Keratinocyte (primary cell): ENCODE measurements around the gene RNF5. TPM values are rescaled to one million over a fixed set of nuclear protein-coding genes. Genes with fewer than 3 reads are reported as not detected.

Source experiments
- DNase-seq: peaks from one replicate; pipeline ENCODE4 v3.0.0-alpha.2; 2011; ENCODE audit warnings: low read depth, missing footprints, low spot score
- FAIRE-seq: peaks from 2 replicates; lab custom pipeline; 2011; peaks lifted over from hg19 to GRCh38; lab: Jason Lieb, UNC
- H2AFZ ChIP-seq: 2 replicates; pipeline ENCODE4 v1.6.0; 2012; ENCODE audit warnings: low read length, control low read depth, inconsistent platforms; ENCODE audit not compliant: control insufficient read depth
- H3K27ac ChIP-seq: 2 replicates; pipeline ENCODE4 v1.5.1; 2011; ENCODE audit warnings: low read length; ENCODE audit not compliant: control insufficient read depth, insufficient read depth
- H3K27me3 ChIP-seq: 3 replicates; pipeline ENCODE4 v1.6.0; 2011; ENCODE audit warnings: low read length; ENCODE audit not compliant: control insufficient read depth, insufficient read depth; ENCODE audit errors: extremely low read depth
- H3K36me3 ChIP-seq, 2 experiments: 2 replicates in 1 of 2; 3 replicates in 1 of 2; pipeline ENCODE4 v1.5.1; 2011; ENCODE audit warnings: low read length in 2 of 2, mild to moderate bottlenecking in 1 of 2; ENCODE audit not compliant: control insufficient read depth in 2 of 2, insufficient read depth in 2 of 2; ENCODE audit errors: extremely low read depth in 1 of 2
- H3K4me1 ChIP-seq: 3 replicates; pipeline ENCODE4 v1.5.1; 2011; ENCODE audit warnings: low read length; ENCODE audit not compliant: control insufficient read depth, insufficient read depth; ENCODE audit errors: extremely low read depth
- H3K4me2 ChIP-seq: 3 replicates; pipeline ENCODE4 v1.6.0; 2011; ENCODE audit warnings: low read depth, low read length; ENCODE audit not compliant: control insufficient read depth, insufficient read depth; ENCODE audit errors: extremely low read depth
- H3K4me3 ChIP-seq, 3 experiments: fragments of 200-600 bp in 1 of 3; sonication (generic) in 1 of 3; 2 replicates in 2 of 3; 3 replicates in 1 of 3; pipeline ENCODE4 v1.5.1; 2011 to 2016; ENCODE audit warnings: low read length in 3 of 3, mild to moderate bottlenecking in 3 of 3, control low read depth in 2 of 3, inconsistent platforms in 1 of 3, low read depth in 1 of 3, mixed read lengths in 1 of 3, mixed run types in 1 of 3, moderate library complexity in 1 of 3; ENCODE audit not compliant: control insufficient read depth in 2 of 3, insufficient read depth in 2 of 3; ENCODE audit errors: extremely low read depth in 1 of 3
- H3K79me2 ChIP-seq: 2 replicates; pipeline ENCODE4 v1.6.0; 2012; ENCODE audit warnings: low read length; ENCODE audit not compliant: control insufficient read depth, insufficient read depth
- H3K9ac ChIP-seq: 3 replicates; pipeline ENCODE4 v1.6.0; 2011; ENCODE audit warnings: low read length; ENCODE audit not compliant: control insufficient read depth, insufficient read depth; ENCODE audit errors: extremely low read depth
- H3K9me1 ChIP-seq: 3 replicates; pipeline ENCODE4 v1.6.0; 2011; ENCODE audit warnings: low read length; ENCODE audit not compliant: control insufficient read depth, insufficient read depth; ENCODE audit errors: extremely low read depth
- H3K9me3 ChIP-seq: 2 replicates; pipeline ENCODE4 v1.5.1; 2012; ENCODE audit warnings: low read depth, low read length; ENCODE audit not compliant: control insufficient read depth
- H4K20me1 ChIP-seq: 3 replicates; pipeline ENCODE4 v1.6.0; 2011; ENCODE audit warnings: low read length; ENCODE audit not compliant: control insufficient read depth, insufficient read depth; ENCODE audit errors: extremely low read depth
- EZH2 ChIP-seq: IDR thresholded peaks from one replicate; pipeline ENCODE4 v1.6.1; 2012; ENCODE audit warnings: inconsistent platforms, mild to moderate bottlenecking, low read length, moderate library complexity
- dilution Hi-C: fragments of 300-500 bp; cut with MboI; formaldehyde crosslinking; loops from one replicate; pipeline ENCODE4 v1.7.0; 2020; ENCODE audit warnings: low sequenced_read_pairs; ENCODE audit not compliant: extremely low pct_ligation_motif_present
- polyA plus RNA-seq, 5 experiments: library from polyadenylated mRNA; depleted of rRNA in 3 of 5; stranded (reverse) in 3 of 5; stranded (forward) in 1 of 5; unstranded in 1 of 5; fragments of >200 nt; gene quantifications; 1 replicate in 1 of 5; 2 replicates in 3 of 5; 3 replicates in 1 of 5; pipeline versions ENCODE4 v1.2.1 to v1.2.3, GENCODE V29; 2011 to 2012; ENCODE audit warnings: missing spikeins in 2 of 5, low read depth in 1 of 5, low replicate concordance in 1 of 5
- TF ChIP-seq, protein P1 (sequence below), 3 experiments: IDR thresholded peaks in 1 of 3; conservative IDR thresholded peaks in 1 of 3; optimal IDR thresholded peaks in 1 of 3; 2 replicates in 2 of 3; 3 replicates in 1 of 3; pipeline versions ENCODE3 to v1.5.1; 2011; ENCODE audit warnings: low read length in 3 of 3, mild to moderate bottlenecking in 3 of 3, moderate library complexity in 2 of 3, control low read depth in 1 of 3, inconsistent platforms in 1 of 3; ENCODE audit not compliant: insufficient read depth in 2 of 3; ENCODE audit errors: extremely low read depth in 1 of 3

The RNF5 gene
- polyA plus RNA-seq, 1 donor (not counting 4 experiments of a cell fraction or from before 2014, with no cell fraction given), result 33.2 TPM

GRCh38 chr6:32156891-32157290, 21.3 kb upstream of the RNF5 start:
- dilution Hi-C loops, result no loop called here
- H3K9me3 ChIP-seq, result no peaks in the 10 kb centered on the region
- FAIRE-seq (no peak), DNase-seq (no peak)
- TF ChIP-seq, protein P1, sequence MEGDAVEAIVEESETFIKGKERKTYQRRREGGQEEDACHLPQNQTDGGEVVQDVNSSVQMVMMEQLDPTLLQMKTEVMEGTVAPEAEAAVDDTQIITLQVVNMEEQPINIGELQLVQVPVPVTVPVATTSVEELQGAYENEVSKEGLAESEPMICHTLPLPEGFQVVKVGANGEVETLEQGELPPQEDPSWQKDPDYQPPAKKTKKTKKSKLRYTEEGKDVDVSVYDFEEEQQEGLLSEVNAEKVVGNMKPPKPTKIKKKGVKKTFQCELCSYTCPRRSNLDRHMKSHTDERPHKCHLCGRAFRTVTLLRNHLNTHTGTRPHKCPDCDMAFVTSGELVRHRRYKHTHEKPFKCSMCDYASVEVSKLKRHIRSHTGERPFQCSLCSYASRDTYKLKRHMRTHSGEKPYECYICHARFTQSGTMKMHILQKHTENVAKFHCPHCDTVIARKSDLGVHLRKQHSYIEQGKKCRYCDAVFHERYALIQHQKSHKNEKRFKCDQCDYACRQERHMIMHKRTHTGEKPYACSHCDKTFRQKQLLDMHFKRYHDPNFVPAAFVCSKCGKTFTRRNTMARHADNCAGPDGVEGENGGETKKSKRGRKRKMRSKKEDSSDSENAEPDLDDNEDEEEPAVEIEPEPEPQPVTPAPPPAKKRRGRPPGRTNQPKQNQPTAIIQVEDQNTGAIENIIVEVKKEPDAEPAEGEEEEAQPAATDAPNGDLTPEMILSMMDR (optimal IDR thresholded peaks at IDR 0.05 in 1 of 3, IDR thresholded peaks at IDR 0.05 in 1 of 3, conservative IDR thresholded peaks at IDR 0.05 in 1 of 3; ENCODE audit: extremely low read depth in 1 of 3, insufficient read depth in 2 of 3, low read length in 3 of 3), result no peak
- no peak for TF ChIP-seq EZH2
- no peak overlapping the region for H2AFZ ChIP-seq
- H3K27me3 ChIP-seq, result no peaks in the 10 kb centered on the region
- no peak overlapping the region for H3K9ac ChIP-seq
- no peak overlapping the region for H3K4me2 ChIP-seq
- H3K27ac ChIP-seq, result no peak overlapping the region
- H3K9me1 ChIP-seq, result no peaks in the 10 kb centered on the region
- no peaks in the 10 kb centered on the region for H4K20me1 ChIP-seq
- H3K36me3 ChIP-seq, result peaks cover 3 to 15% of the 10 kb centered on the region in 2 experiments
- no peak overlapping the region for H3K4me3 ChIP-seq
- H3K79me2 ChIP-seq, result peaks cover 2% of the 10 kb centered on the region
- peaks cover 20% of the 10 kb centered on the region for H3K4me1 ChIP-seq

DNA sequence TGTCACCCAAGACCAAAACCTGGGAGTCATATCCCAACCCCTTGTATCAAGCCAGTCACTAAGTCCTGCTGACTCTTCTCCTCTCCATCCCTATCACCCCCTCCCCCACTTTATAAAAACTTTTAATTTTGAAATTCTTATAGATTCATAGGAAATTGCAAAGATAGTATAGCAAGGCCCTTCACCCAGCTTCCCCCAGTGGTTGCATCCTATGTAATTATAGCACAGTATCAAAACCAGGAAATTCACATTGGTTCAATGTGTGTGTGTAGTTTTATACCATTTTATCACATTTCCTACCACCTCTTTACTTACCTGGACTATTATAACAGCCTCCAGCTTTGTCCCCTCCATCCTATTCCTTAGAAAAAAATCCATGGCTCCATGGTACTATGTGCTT, 20.2 kb upstream of the RNF5 start:
- Histone ChIP-seq H3K4me3 (no peak overlapping the region), H4K20me1 (no peaks in the 10 kb centered on the region), H3K27ac (no peak overlapping the region), H2AFZ (no peak overlapping the region), H3K27me3 (no peaks in the 10 kb centered on the region), H3K9me3 (no peaks in the 10 kb centered on the region), H3K9me1 (no peaks in the 10 kb centered on the region), H3K79me2 (peaks cover 2% of the 10 kb centered on the region), H3K4me1 (peaks cover 11% of the 10 kb centered on the region), H3K36me3 (peaks cover 7 to 15% of the 10 kb centered on the region in 2 experiments), H3K4me2 (no peak overlapping the region), H3K9ac (no peak overlapping the region)
- DNase-seq (no peak), FAIRE-seq (no peak)
- TF ChIP-seq, protein P1 (optimal IDR thresholded peaks at IDR 0.05 in 1 of 3, IDR thresholded peaks at IDR 0.05 in 1 of 3, conservative IDR thresholded peaks at IDR 0.05 in 1 of 3; ENCODE audit: extremely low read depth in 1 of 3, insufficient read depth in 2 of 3, low read length in 3 of 3), result no peak
- no peak for TF ChIP-seq EZH2
- dilution Hi-C loops, result no loop called here
